H9 (cell line): ENCODE measurements around the gene KRTCAP2. TPM values are rescaled to one million over a fixed set of nuclear protein-coding genes. Genes with fewer than 3 reads are reported as not detected.

ENCODE experiments used
- DNase-seq: peaks from one replicate; pipeline ENCODE4 v3.0.0-alpha.2; 2017
- H2AFZ ChIP-seq: one replicate; pipeline ENCODE4 v1.6.1; 2013; ENCODE audit warnings: mild to moderate bottlenecking, low read length, control low read depth, moderate library complexity
- H2AK5ac ChIP-seq: 2 replicates; pipeline ENCODE4 v1.6.1; 2013; ENCODE audit warnings: low read length, control low read depth, mixed read lengths; ENCODE audit not compliant: insufficient read length
- H2BK120ac ChIP-seq: one replicate; pipeline ENCODE4 v1.6.1; 2013; ENCODE audit warnings: low read depth, mild to moderate bottlenecking, low read length, control low read depth, inconsistent platforms; ENCODE audit not compliant: poor library complexity, severe bottlenecking
- H2BK12ac ChIP-seq: 2 replicates; pipeline ENCODE4 v1.6.1; 2013; ENCODE audit warnings: low read length, control low read depth, mixed read lengths, low read depth; ENCODE audit not compliant: insufficient read length
- H2BK15ac ChIP-seq: 2 replicates; pipeline ENCODE4 v1.6.1; 2013; ENCODE audit warnings: low read depth, low read length, control low read depth
- H2BK20ac ChIP-seq: one replicate; pipeline ENCODE4 v1.6.1; 2013; ENCODE audit warnings: low read depth, mild to moderate bottlenecking, low read length, control low read depth, inconsistent platforms; ENCODE audit not compliant: poor library complexity, severe bottlenecking
- H2BK5ac ChIP-seq: 2 replicates; pipeline ENCODE4 v1.6.1; 2013; ENCODE audit warnings: low read length, control low read depth, mixed read lengths; ENCODE audit not compliant: insufficient read length
- H3K14ac ChIP-seq: 2 replicates; pipeline ENCODE4 v1.6.1; 2013; ENCODE audit warnings: low read length, control low read depth; ENCODE audit not compliant: insufficient read depth
- H3K18ac ChIP-seq: 2 replicates; pipeline ENCODE4 v1.6.1; 2013; ENCODE audit warnings: low read depth, mild to moderate bottlenecking, mixed read lengths, low read length, control low read depth; ENCODE audit not compliant: insufficient read length
- H3K23ac ChIP-seq: 2 replicates; pipeline ENCODE4 v1.6.1; 2013; ENCODE audit warnings: low read length, control low read depth, mixed read lengths, low read depth; ENCODE audit not compliant: insufficient read length
- H3K23me2 ChIP-seq: 2 replicates; pipeline ENCODE4 v1.6.1; 2013; ENCODE audit warnings: low read depth, mild to moderate bottlenecking, mixed read lengths, low read length, control low read depth; ENCODE audit not compliant: insufficient read length, poor library complexity, severe bottlenecking
- H3K27ac ChIP-seq: 2 replicates; pipeline ENCODE4 v1.5.1; 2013; ENCODE audit warnings: low read length, control low read depth, mixed read lengths, low read depth; ENCODE audit not compliant: insufficient read length
- H3K27me3 ChIP-seq: 2 replicates; pipeline ENCODE4 v1.6.1; 2013; ENCODE audit warnings: low read length, control low read depth, inconsistent platforms; ENCODE audit not compliant: insufficient read depth
- H3K4ac ChIP-seq: 2 replicates; pipeline ENCODE4 v1.6.1; 2013; ENCODE audit warnings: low read depth, mild to moderate bottlenecking, control low read depth, inconsistent platforms, low read length, moderate library complexity
- H3K4me1 ChIP-seq: 2 replicates; pipeline ENCODE4 v1.6.1; 2013; ENCODE audit warnings: low read length, control low read depth, inconsistent platforms; ENCODE audit not compliant: insufficient read depth
- H3K4me2 ChIP-seq: 2 replicates; pipeline ENCODE4 v1.6.1; 2013; ENCODE audit warnings: low read length, control low read depth, mixed read lengths; ENCODE audit not compliant: insufficient read length, insufficient read depth
- H3K56ac ChIP-seq: 2 replicates; pipeline ENCODE4 v1.6.1; 2013; ENCODE audit warnings: low read depth, mild to moderate bottlenecking, mixed read lengths, low read length, control low read depth; ENCODE audit not compliant: insufficient read length
- H3K79me1 ChIP-seq: 2 replicates; pipeline ENCODE4 v1.6.1; 2013; ENCODE audit warnings: low read depth, mild to moderate bottlenecking, moderate library complexity, low read length, control low read depth, inconsistent platforms; ENCODE audit not compliant: insufficient read depth, poor library complexity, severe bottlenecking
- H3K79me2 ChIP-seq: 2 replicates; pipeline ENCODE4 v1.6.1; 2013; ENCODE audit warnings: low read length, control low read depth, inconsistent platforms; ENCODE audit not compliant: insufficient read depth
- H3K9ac ChIP-seq: 2 replicates; pipeline ENCODE4 v1.6.1; 2013; ENCODE audit warnings: low read length, control low read depth, mixed read lengths; ENCODE audit not compliant: insufficient read length; ENCODE audit errors: extremely low read depth
- H3K9me3 ChIP-seq: one replicate; pipeline ENCODE4 v1.6.1; 2013; ENCODE audit warnings: low read depth, low read length, inconsistent platforms; ENCODE audit not compliant: control insufficient read depth
- H3T11ph ChIP-seq: one replicate; pipeline ENCODE4 v1.6.1; 2013; ENCODE audit warnings: mild to moderate bottlenecking, low read length, control low read depth, inconsistent platforms
- H4K20me1 ChIP-seq: one replicate; pipeline ENCODE4 v1.6.1; 2013; ENCODE audit not compliant: control insufficient read depth, insufficient read length, insufficient read depth
- H4K5ac ChIP-seq: 2 replicates; pipeline ENCODE4 v1.6.1; 2013; ENCODE audit warnings: low read depth, mild to moderate bottlenecking, mixed read lengths, low read length, control low read depth; ENCODE audit not compliant: insufficient read length
- H4K8ac ChIP-seq: replicated peaks from 2 replicates; pipeline ENCODE4 v1.6.1; 2013; ENCODE audit warnings: low read length, control low read depth, mixed read lengths, low read depth; ENCODE audit not compliant: insufficient read length
- H4K91ac ChIP-seq: 2 replicates; pipeline ENCODE4 v1.6.1; 2013; ENCODE audit warnings: low read depth, mild to moderate bottlenecking, moderate library complexity, mixed read lengths, low read length, control low read depth; ENCODE audit not compliant: insufficient read length
- H3K27ac Mint-ChIP-seq, 3 experiments: 2 replicates in 2 of 3; 3 replicates in 1 of 3; pipeline ENCODE4 v1.8.0; 2020 to 2021; ENCODE audit warnings: mixed read lengths in 3 of 3, mild to moderate bottlenecking in 1 of 3, moderate library complexity in 1 of 3
- H3K27me3 Mint-ChIP-seq: 2 replicates; pipeline ENCODE4 v1.8.0; 2021; ENCODE audit warnings: low read depth, mild to moderate bottlenecking, moderate library complexity, mixed read lengths
- H3K36me3 Mint-ChIP-seq, 3 experiments: 2 replicates in 2 of 3; 3 replicates in 1 of 3; pipeline ENCODE4 v1.8.0; 2020 to 2021; ENCODE audit warnings: low read depth in 3 of 3, mixed read lengths in 3 of 3; ENCODE audit not compliant: insufficient read depth in 1 of 3
- H3K4me1 Mint-ChIP-seq, 2 experiments: 2 replicates each; pipeline ENCODE4 v1.8.0; 2020; ENCODE audit warnings: mixed read lengths in 2 of 2
- H3K4me3 Mint-ChIP-seq, 2 experiments: 2 replicates in 1 of 2; 3 replicates in 1 of 2; pipeline ENCODE4 v1.8.0; 2020 to 2021; ENCODE audit warnings: mild to moderate bottlenecking in 2 of 2, mixed read lengths in 2 of 2, moderate library complexity in 1 of 2
- H3K9me3 Mint-ChIP-seq, 2 experiments: 2 replicates in 1 of 2; 3 replicates in 1 of 2; pipeline ENCODE4 v1.8.0; 2020; ENCODE audit warnings: mild to moderate bottlenecking in 2 of 2, mixed read lengths in 2 of 2, moderate library complexity in 1 of 2
- CTCF ChIP-seq: fragments of 200-600 bp; sonication (generic); conservative IDR thresholded peaks from 3 replicates; pipeline ENCODE4 v1.8.0; 2021; ENCODE audit warnings: antibody characterized with exemption, mild to moderate bottlenecking
- WGBS: extraction: QIAGEN DNeasy Blood & Tissue Kit; methylation state at CpG from one replicate; pipeline ENCODE4 v1.1.7; 2013; ENCODE audit warnings: missing lambda C conversion rate, low lambda C conversion rate, mixed read lengths; ENCODE audit not compliant: insufficient read length; ENCODE audit errors: extremely low coverage; 5-methylcytosine and 5-hydroxymethylcytosine counted together
- total RNA-seq: library from RNA; stranded (reverse); gene quantifications from 2 replicates; pipeline ENCODE4 v1.2.1, GENCODE V29; 2021

Gene KRTCAP2
- total RNA-seq, 1 experiment from 2014 or later, result 149 TPM

DNA sequence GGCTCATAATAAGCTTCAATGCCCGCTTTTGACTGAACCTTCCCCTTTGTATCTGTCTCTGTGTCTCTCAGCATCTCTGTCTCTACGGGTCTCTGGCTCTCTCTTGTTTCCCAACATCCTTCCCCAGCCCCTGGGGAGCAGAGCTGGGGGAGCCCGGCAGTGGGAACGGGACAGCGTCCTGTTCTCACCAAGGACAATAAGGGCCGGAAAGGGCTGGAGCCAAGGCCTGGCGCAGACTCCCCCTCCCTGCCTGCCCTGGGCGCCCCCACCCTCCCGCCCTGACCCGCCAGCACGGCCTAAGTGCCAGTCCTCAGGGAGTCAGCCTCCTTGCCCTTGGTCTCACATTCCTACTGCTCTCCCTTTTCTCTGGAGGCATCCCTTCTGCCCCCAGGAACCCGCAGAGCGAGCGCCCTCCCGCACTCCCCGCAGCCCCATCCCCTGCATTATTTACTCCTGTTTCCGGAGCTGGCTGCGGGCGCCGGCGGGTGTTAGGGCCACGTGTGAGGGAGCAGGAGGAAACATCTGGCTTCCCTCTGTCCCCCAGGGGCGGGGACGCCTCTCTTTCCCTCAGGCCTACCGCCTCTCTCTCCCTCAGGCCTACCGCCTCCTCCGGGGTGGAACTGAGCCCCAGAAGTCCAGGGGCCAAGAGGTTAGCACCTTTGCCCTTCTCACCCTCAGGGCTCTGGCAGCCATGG, 6.5 kb downstream of the KRTCAP2 start:
- no peak overlapping the region for H2BK12ac ChIP-seq
- TF ChIP-seq CTCF, result no peak
- H4K20me1 ChIP-seq, result no peaks in the 10 kb centered on the region
- Mint-ChIP-seq H3K27me3 (peaks cover 3% of the 10 kb centered on the region), H3K4me1 (peaks cover 5 to 18% of the 10 kb centered on the region in 2 experiments), H3K4me3 (peak overlapping the region in 1 of 2 experiments; percentile 89; a peak in 3 of 5 replicates), H3K27ac (peak overlapping the region in 2 of 3 experiments; percentile 83 to 96; a peak in 5 of 7 replicates), H3K9me3 (peaks cover 4 to 5% of the 10 kb centered on the region in 2 experiments; a peak in 4 of 5 replicates), H3K36me3 (peaks cover 3 to 17% (median 13%) of the 10 kb centered on the region in 3 experiments; a peak in 6 of 7 replicates)
- H3K18ac ChIP-seq, result no peak overlapping the region
- no peak overlapping the region for H2BK120ac ChIP-seq
- H2AK5ac ChIP-seq, result no peak overlapping the region
- no peaks in the 10 kb centered on the region for H3K79me2 ChIP-seq
- H3K4ac ChIP-seq, result no peak overlapping the region
- no peak overlapping the region for H3K56ac ChIP-seq
- no peak overlapping the region for H3K9ac ChIP-seq
- no peak overlapping the region for H4K91ac ChIP-seq
- H3K4me1 ChIP-seq, result no peaks in the 10 kb centered on the region
- H3T11ph ChIP-seq, result no peak overlapping the region
- H3K4me2 ChIP-seq, result peak overlapping the region; percentile 94
- no peak overlapping the region for H2BK5ac ChIP-seq
- WGBS, result no CpG with 5 or more reads among the region's 27 CpGs
- H3K14ac ChIP-seq, result no peak overlapping the region
- DNase-seq, result peak; percentile 71
- H2BK20ac ChIP-seq, result no peak overlapping the region
- no peaks in the 10 kb centered on the region for H3K27me3 ChIP-seq
- no peak overlapping the region for H3K27ac ChIP-seq
- no peak overlapping the region for H3K23ac ChIP-seq
- no peak overlapping the region for H2AFZ ChIP-seq
- peaks cover 8% of the 10 kb centered on the region for H3K23me2 ChIP-seq
- no peak overlapping the region for H4K5ac ChIP-seq
- no peak overlapping the region for H4K8ac ChIP-seq
- no peaks in the 10 kb centered on the region for H3K9me3 ChIP-seq
- H3K79me1 ChIP-seq, result no peaks in the 10 kb centered on the region
- no peak overlapping the region for H2BK15ac ChIP-seq
